Astrocyte (in vitro differentiated cells and primary cell): Measurements from ENCODE around the gene HSPA8.

Source experiments
- EZH2 ChIP-seq: IDR thresholded peaks from 2 replicates; pipeline ENCODE4 v1.6.1; 2012; ENCODE audit warnings: mild to moderate bottlenecking, low read length, inconsistent platforms; ENCODE audit not compliant: insufficient read depth
- TF ChIP-seq, protein P1 (sequence below): IDR thresholded peaks from 2 replicates; pipeline ENCODE4 v1.5.1; 2011; ENCODE audit warnings: low read depth, mild to moderate bottlenecking, inconsistent platforms, low read length, moderate library complexity; ENCODE audit not compliant: insufficient read depth

GRCh38 chr11:123062892-123063825, 1.2 kb upstream of the HSPA8 start:
- TF ChIP-seq, protein P1, sequence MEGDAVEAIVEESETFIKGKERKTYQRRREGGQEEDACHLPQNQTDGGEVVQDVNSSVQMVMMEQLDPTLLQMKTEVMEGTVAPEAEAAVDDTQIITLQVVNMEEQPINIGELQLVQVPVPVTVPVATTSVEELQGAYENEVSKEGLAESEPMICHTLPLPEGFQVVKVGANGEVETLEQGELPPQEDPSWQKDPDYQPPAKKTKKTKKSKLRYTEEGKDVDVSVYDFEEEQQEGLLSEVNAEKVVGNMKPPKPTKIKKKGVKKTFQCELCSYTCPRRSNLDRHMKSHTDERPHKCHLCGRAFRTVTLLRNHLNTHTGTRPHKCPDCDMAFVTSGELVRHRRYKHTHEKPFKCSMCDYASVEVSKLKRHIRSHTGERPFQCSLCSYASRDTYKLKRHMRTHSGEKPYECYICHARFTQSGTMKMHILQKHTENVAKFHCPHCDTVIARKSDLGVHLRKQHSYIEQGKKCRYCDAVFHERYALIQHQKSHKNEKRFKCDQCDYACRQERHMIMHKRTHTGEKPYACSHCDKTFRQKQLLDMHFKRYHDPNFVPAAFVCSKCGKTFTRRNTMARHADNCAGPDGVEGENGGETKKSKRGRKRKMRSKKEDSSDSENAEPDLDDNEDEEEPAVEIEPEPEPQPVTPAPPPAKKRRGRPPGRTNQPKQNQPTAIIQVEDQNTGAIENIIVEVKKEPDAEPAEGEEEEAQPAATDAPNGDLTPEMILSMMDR, result no peak
- no peak for TF ChIP-seq EZH2
